H1 (cell line): ENCODE results near the gene EYA4. TPM values are rescaled to one million over a fixed set of nuclear protein-coding genes. Genes with fewer than 3 reads are reported as not detected.

Experiments
- CTCF ChIA-PET: fragments of 300-600 bp; sonication (Branson Sonifier 250); formaldehyde crosslinking; loops from one replicate; lab custom pipeline; 2021; ENCODE audit not compliant: partially characterized antibody; lab: Charles Lee
- POLR2A ChIA-PET: fragments of 300-600 bp; sonication (Branson Sonifier 250); formaldehyde crosslinking; loops from one replicate; lab custom pipeline; 2021; ENCODE audit warnings: inconsistent platforms; ENCODE audit not compliant: partially characterized antibody; lab: Charles Lee
- DNase-seq, 2 experiments: peaks; one replicate each; pipeline versions ENCODE4 v3.0.0 to v3.0.0-alpha.2; 2010 to 2022; ENCODE audit warnings: low spot score in 2 of 2, low read depth in 1 of 2, mixed read lengths in 1 of 2
- FAIRE-seq: peaks from 2 replicates; lab custom pipeline; 2011; peaks lifted over from hg19 to GRCh38; lab: Jason Lieb, UNC
- H2AFZ ChIP-seq: 2 replicates; pipeline ENCODE4 v1.8.1; 2012; ENCODE audit warnings: low read length, inconsistent platforms
- H2AK5ac ChIP-seq: 2 replicates; pipeline ENCODE4 v1.6.1; 2013; ENCODE audit warnings: low read depth, low read length
- H2BK120ac ChIP-seq: replicated peaks from 2 replicates; pipeline ENCODE3; 2013; ENCODE audit warnings: low read depth, low read length, inconsistent platforms
- H2BK12ac ChIP-seq: 2 replicates; pipeline ENCODE4 v1.6.1; 2013; ENCODE audit warnings: low read depth, low read length
- H2BK15ac ChIP-seq: 2 replicates; pipeline ENCODE4 v1.6.1; 2013; ENCODE audit warnings: low read length
- H2BK20ac ChIP-seq: 2 replicates; pipeline ENCODE4 v1.6.1; 2013; ENCODE audit warnings: low read length
- H2BK5ac ChIP-seq: 2 replicates; pipeline ENCODE4 v1.6.1; 2013; ENCODE audit warnings: low read depth, low read length
- H3K14ac ChIP-seq: 2 replicates; pipeline ENCODE4 v1.6.1; 2013; ENCODE audit warnings: inconsistent platforms; ENCODE audit not compliant: insufficient read length
- H3K18ac ChIP-seq: 2 replicates; pipeline ENCODE4 v1.6.1; 2013; ENCODE audit warnings: low read length; ENCODE audit errors: extremely low read depth
- H3K23ac ChIP-seq: 2 replicates; pipeline ENCODE4 v1.6.1; 2013; ENCODE audit warnings: inconsistent platforms; ENCODE audit not compliant: insufficient read length
- H3K23me2 ChIP-seq: 2 replicates; pipeline ENCODE4 v1.6.1; 2013; ENCODE audit warnings: low read depth, low read length
- H3K27ac ChIP-seq: 2 replicates; pipeline ENCODE4 v1.6.1; 2011; ENCODE audit warnings: low read depth, low read length, inconsistent platforms
- H3K27me3 ChIP-seq, 4 experiments: replicated peaks in 1 of 4; 1 replicate in 1 of 4; 2 replicates in 3 of 4; pipeline versions ENCODE4 v1.6.1 to v1.8.1; 2011 to 2013; ENCODE audit warnings: low read length in 3 of 4, mild to moderate bottlenecking in 3 of 4, inconsistent platforms in 2 of 4, mixed read lengths in 2 of 4, moderate library complexity in 1 of 4; ENCODE audit not compliant: control insufficient read depth in 3 of 4, insufficient read depth in 3 of 4; ENCODE audit errors: extremely low read depth in 1 of 4
- H3K36me3 ChIP-seq, 4 experiments: 2 replicates each; pipeline versions ENCODE4 v1.6.1 to v1.8.1; 2011 to 2013; ENCODE audit warnings: mild to moderate bottlenecking in 4 of 4, low read length in 3 of 4, moderate library complexity in 2 of 4, control low read depth in 1 of 4, inconsistent platforms in 1 of 4; ENCODE audit not compliant: insufficient read depth in 4 of 4, control insufficient read depth in 2 of 4
- H3K4ac ChIP-seq: replicated peaks from 2 replicates; pipeline ENCODE3; 2013; ENCODE audit warnings: low read length, low read depth, mixed read lengths, inconsistent platforms; ENCODE audit not compliant: insufficient read length
- H3K4me1 ChIP-seq, 4 experiments: replicated peaks in 1 of 4; 1 replicate in 1 of 4; 2 replicates in 3 of 4; pipeline versions ENCODE4 v1.6.1 to v1.8.1; 2011 to 2013; ENCODE audit warnings: low read length in 3 of 4, inconsistent platforms in 2 of 4, mixed read lengths in 1 of 4; ENCODE audit not compliant: insufficient read depth in 4 of 4, control insufficient read depth in 3 of 4
- H3K4me2 ChIP-seq, 2 experiments: 2 replicates each; pipeline versions ENCODE4 v1.6.1 to v1.8.1; 2011 to 2013; ENCODE audit warnings: low read depth in 2 of 2, low read length in 2 of 2, control low read depth in 1 of 2, inconsistent platforms in 1 of 2, mild to moderate bottlenecking in 1 of 2; ENCODE audit not compliant: insufficient read depth in 1 of 2
- H3K4me3 ChIP-seq, 4 experiments: fragments of 200-600, 300-600 bp in 1 of 4; sonication (generic), shearing (Covaris generic), sonication (Bioruptor Twin) in 1 of 4; 2 replicates each; pipeline versions ENCODE4 v1.5.1 to v1.8.1; 2011 to 2016; ENCODE audit warnings: low read length in 4 of 4, low read depth in 3 of 4, control low read depth in 2 of 4, inconsistent platforms in 2 of 4, mild to moderate bottlenecking in 2 of 4, mixed read lengths in 1 of 4, moderate library complexity in 1 of 4; ENCODE audit not compliant: insufficient read depth in 2 of 4; ENCODE audit errors: extremely low read depth in 1 of 4
- H3K56ac ChIP-seq: replicated peaks from 2 replicates; pipeline ENCODE3; 2013; ENCODE audit warnings: low read depth, mild to moderate bottlenecking, mixed read lengths, low read length, inconsistent platforms; ENCODE audit not compliant: insufficient read length
- H3K79me1 ChIP-seq: 2 replicates; pipeline ENCODE4 v1.6.1; 2013; ENCODE audit warnings: low read depth, low read length, control low read depth
- H3K79me2 ChIP-seq, 2 experiments: 2 replicates each; pipeline versions ENCODE4 v1.6.1 to v1.8.1; 2012 to 2013; ENCODE audit warnings: low read length in 2 of 2, mild to moderate bottlenecking in 2 of 2, inconsistent platforms in 1 of 2; ENCODE audit not compliant: insufficient read depth in 2 of 2, control insufficient read depth in 1 of 2
- H3K9ac ChIP-seq, 4 experiments: replicated peaks in 1 of 4; 1 replicate in 1 of 4; 2 replicates in 3 of 4; pipeline versions ENCODE4 v1.6.1 to v1.8.1; 2011 to 2013; ENCODE audit warnings: low read depth in 3 of 4, low read length in 3 of 4, control low read depth in 2 of 4, mild to moderate bottlenecking in 2 of 4, moderate library complexity in 2 of 4, inconsistent platforms in 1 of 4; ENCODE audit errors: extremely low read depth in 1 of 4
- H3K9me3 ChIP-seq, 2 experiments: 2 replicates each; pipeline versions ENCODE4 v1.6.1 to v1.8.1; 2012 to 2013; ENCODE audit warnings: mild to moderate bottlenecking in 2 of 2, moderate library complexity in 2 of 2, control low read depth in 1 of 2, inconsistent platforms in 1 of 2, low read depth in 1 of 2, low read length in 1 of 2, mixed read lengths in 1 of 2; ENCODE audit not compliant: insufficient read depth in 2 of 2
- H4K20me1 ChIP-seq, 2 experiments: replicated peaks in 1 of 2; 2 replicates each; pipeline versions ENCODE3 to v1.8.1; 2011 to 2013; ENCODE audit warnings: inconsistent platforms in 2 of 2, low read length in 2 of 2, mild to moderate bottlenecking in 1 of 2; ENCODE audit not compliant: insufficient read depth in 2 of 2, control insufficient read depth in 1 of 2
- H4K5ac ChIP-seq: 2 replicates; pipeline ENCODE4 v1.6.1; 2013; ENCODE audit warnings: low read length, low read depth, mixed read lengths, inconsistent platforms; ENCODE audit not compliant: insufficient read length
- H4K8ac ChIP-seq: 2 replicates; pipeline ENCODE4 v1.8.0; 2013; ENCODE audit warnings: mild to moderate bottlenecking, moderate library complexity, low read length, inconsistent platforms; ENCODE audit not compliant: insufficient read depth; ENCODE audit errors: extremely low read depth
- H4K91ac ChIP-seq: replicated peaks from 2 replicates; pipeline ENCODE3; 2013; ENCODE audit warnings: low read length, mixed read lengths, inconsistent platforms; ENCODE audit not compliant: insufficient read length
- SP1 ChIP-seq: IDR thresholded peaks from 2 replicates; pipeline ENCODE4 v1.6.1; 2011; ENCODE audit warnings: low read depth, low read length
- WGBS, 2 experiments: shearing (Covaris generic) in 1 of 2; methylation state at CpG; one replicate each; pipeline versions ENCODE4 v1.1.6 to v1.1.7; 2013 to 2015; ENCODE audit warnings: low lambda C conversion rate in 2 of 2, mixed read lengths in 2 of 2, inconsistent platforms in 1 of 2, low coverage in 1 of 2, missing lambda C conversion rate in 1 of 2; ENCODE audit not compliant: insufficient replicate concordance in 2 of 2, insufficient coverage in 1 of 2, insufficient read length in 1 of 2; ENCODE audit errors: extremely low coverage in 1 of 2, missing lambda C conversion rate in 1 of 2; 5-methylcytosine and 5-hydroxymethylcytosine counted together
- polyA plus RNA-seq, 7 experiments: library from polyadenylated mRNA; depleted of rRNA in 3 of 7; stranded (reverse) in 5 of 7; unstranded in 2 of 7; fragments of >200 nt in 5 of 7; fragments of 200-250 nt in 2 of 7; gene quantifications; 1 replicate in 5 of 7; 2 replicates in 1 of 7; 4 replicates in 1 of 7; pipeline versions ENCODE4 v1.2.1 to v1.2.3, GENCODE V29; 2011 to 2013; ENCODE audit warnings: missing spikeins in 2 of 7, mixed read lengths in 2 of 7
- total RNA-seq: library from RNA; stranded (reverse); fragmentation: NEBNext Ultra II Directional; extraction: Animal tissue kit (Norgen Biotek cat#: 25700); gene quantifications from 2 replicates; pipeline ENCODE4 v1.2.1, GENCODE V29; 2021

EYA4 gene
- total and polyA plus RNA-seq, 2 of the 8 experiments (the other 6 are each of a cell fraction or from before 2014, with no cell fraction given) = 0.06 to 0.17 TPM

GRCh38 chr6:133551436-133551835 is 310.3 kb downstream of the EYA4 start:
- Histone ChIP-seq H3K9ac (no peak overlapping the region), H3K4me2 (no peak overlapping the region), H4K5ac (no peak overlapping the region), H2BK120ac (no peak overlapping the region), H3K27ac (no peak overlapping the region), H3K4me3 (no peak overlapping the region), H2AK5ac (no peak overlapping the region), H2BK5ac (no peak overlapping the region), H3K23me2 (no peaks in the 10 kb centered on the region), H3K36me3 (no peaks in the 10 kb centered on the region), H3K79me2 (no peaks in the 10 kb centered on the region), H4K20me1 (no peaks in the 10 kb centered on the region), H3K18ac (no peak overlapping the region), H3K4me1 (peaks cover 7 to 17% (median 12%) of the 10 kb centered on the region in 4 experiments), H2BK12ac (no peak overlapping the region), H3K9me3 (no peaks in the 10 kb centered on the region), H2BK20ac (no peak overlapping the region), H3K79me1 (no peaks in the 10 kb centered on the region), H4K8ac (no peak overlapping the region), H2BK15ac (no peak overlapping the region), H3K14ac (no peak overlapping the region), H4K91ac (no peak overlapping the region), H3K4ac (no peak overlapping the region), H3K27me3 (no peaks in the 10 kb centered on the region), H3K23ac (no peak overlapping the region), H2AFZ (no peak overlapping the region), H3K56ac (no peak overlapping the region)
- FAIRE-seq (no peak), DNase-seq (no peak)
- CTCF ChIA-PET = interaction anchor here (0.8 to 4.2 kb wide), 18 partner anchors 14 to 723 kb away, joined by 3 to 16 read pairs (median 5); no protein-coding TSS in a partner anchor
- POLR2A ChIA-PET = no interaction called here
- WGBS, 2 experiments = 86% methylated on average over 3 of the region's 3 CpGs; no CpG with 5 or more reads in 1 of the 2 experiments
- TF ChIP-seq SP1 = no peak
